CD4-positive, alpha-beta T cell (primary cell): Measurements from ENCODE around the gene HIPK3. TPM values are rescaled to one million over a fixed set of nuclear protein-coding genes. Genes with fewer than 3 reads are reported as not detected.
"Not testable (repeated sequence)": the region's sequence is repeated elsewhere in the genome, so short reads cannot be mapped to it uniquely, and the experiment has no call there.

Source experiments
- ATAC-seq: fragments of 200-7000 bp; cut with Tn5 transposase; one replicate; pipeline ENCODE4 v1.10.0; 2022; ENCODE audit warnings: mild to moderate bottlenecking; ENCODE audit not compliant: poor library complexity
- CTCF ChIA-PET: fragments of 350-600 bp; sonication (Branson Sonifier 250); formaldehyde crosslinking; loops from one replicate; lab custom pipeline; 2021; ENCODE audit warnings: antibody characterized with exemption, inconsistent platforms; lab: Charles Lee
- POLR2A ChIA-PET: fragments of 350-600 bp; sonication (Branson Sonifier 250); formaldehyde crosslinking; loops from one replicate; lab custom pipeline; 2021; ENCODE audit warnings: antibody characterized with exemption, inconsistent platforms; lab: Charles Lee
- DNase-seq, 14 experiments: peaks; one replicate each; pipeline ENCODE4 v3.0.0-alpha.2; 2013 to 2020; ENCODE audit warnings: mixed read lengths in 2 of 14
- H3K27ac ChIP-seq, 2 donors: one replicate each; pipeline versions ENCODE4 v1.5.1 to v1.7.0; 2013; ENCODE audit warnings: low read length in 2 of 2, low read depth in 1 of 2, mild to moderate bottlenecking in 1 of 2
- H3K27me3 ChIP-seq, 2 experiments: 1 replicate in 1 of 2; 2 replicates in 1 of 2; pipeline versions ENCODE4 v1.6.1 to v1.7.0; 2013; ENCODE audit warnings: low read length in 2 of 2, control low read depth in 1 of 2, mild to moderate bottlenecking in 1 of 2, moderate library complexity in 1 of 2; ENCODE audit not compliant: insufficient read depth in 2 of 2, control insufficient read depth in 1 of 2
- H3K36me3 ChIP-seq: one replicate; pipeline ENCODE4 v1.6.1; 2013; ENCODE audit warnings: low read length, control low read depth; ENCODE audit not compliant: insufficient read depth
- H3K4me1 ChIP-seq: one replicate; pipeline ENCODE4 v1.6.1; 2013; ENCODE audit warnings: low read length, control low read depth; ENCODE audit not compliant: insufficient read depth
- H3K4me3 ChIP-seq: one replicate; pipeline ENCODE4 v1.5.1; 2013; ENCODE audit warnings: mild to moderate bottlenecking, low read length, moderate library complexity
- H3K9me3 ChIP-seq, 2 experiments: 1 replicate in 1 of 2; 2 replicates in 1 of 2; pipeline versions ENCODE4 v1.6.1 to v1.7.0; 2013; ENCODE audit warnings: low read length in 2 of 2, mild to moderate bottlenecking in 2 of 2, control low read depth in 1 of 2, moderate library complexity in 1 of 2; ENCODE audit not compliant: control insufficient read depth in 1 of 2, insufficient read depth in 1 of 2
- H3K27ac Mint-ChIP-seq: one replicate; pipeline ENCODE4 v1.8.0; 2020; ENCODE audit warnings: mixed read lengths
- H3K27me3 Mint-ChIP-seq: one replicate; pipeline ENCODE4 v1.8.0; 2021; ENCODE audit warnings: mixed read lengths
- H3K36me3 Mint-ChIP-seq: one replicate; pipeline ENCODE4 v1.8.0; 2021; ENCODE audit warnings: low read depth, mixed read lengths
- H3K4me1 Mint-ChIP-seq: one replicate; pipeline ENCODE4 v1.8.0; 2021; ENCODE audit warnings: low read depth, mixed read lengths
- H3K4me3 Mint-ChIP-seq: one replicate; pipeline ENCODE4 v1.8.0; 2020; ENCODE audit warnings: mild to moderate bottlenecking, mixed read lengths
- H3K9me3 Mint-ChIP-seq: one replicate; pipeline ENCODE4 v1.8.0; 2020; ENCODE audit warnings: mixed read lengths
- CTCF ChIP-seq: fragments of 200-600 bp; IDR thresholded peaks from one replicate; pipeline ENCODE4 v1.8.0; 2022; ENCODE audit warnings: antibody characterized with exemption, mild to moderate bottlenecking
- intact Hi-C, 2 experiments: fragments of 100-400 bp; cut with DNase I in 1 of 2; cut with micrococcal nuclease in 1 of 2; formaldehyde crosslinking; loops; one replicate each; pipeline versions ENCODE4 v1.15.1 to v1.9.0; 2023 to 2025; cut with DNase I, micrococcal nuclease
- total RNA-seq, 174 experiments: library from RNA in 2 of 174; stranded (reverse) in 2 of 174; gene quantifications; one replicate each; pipeline ENCODE4 v1.2.3 and lab custom pipeline; 2021 to 2026

HIPK3 gene
- total RNA-seq, 2 experiments from 2014 or later, result 38.1 to 38.9 TPM

- ChIA-PET POLR2A (interaction anchor here (0.6 to 1.8 kb wide), 7 partner anchors 11 to 847 kb away, joined by 3 to 6 read pairs (median 4); partner anchors contain the start of genes CSTF3, DEPDC7, NAT10 and QSER1), CTCF (no interaction called here)
- peak overlapping the region; percentile 88 for H3K4me3 ChIP-seq
- Mint-ChIP-seq H3K4me1 (peaks cover 62% of the 10 kb centered on the region), H3K36me3 (peaks cover 19% of the 10 kb centered on the region), H3K27ac (peak overlapping the region; percentile 92), H3K9me3 (no peaks in the 10 kb centered on the region), H3K4me3 (peak overlapping the region; percentile 97), H3K27me3 (no peaks in the 10 kb centered on the region)
- no peaks in the 10 kb centered on the region for H3K27me3 ChIP-seq
- no peaks in the 10 kb centered on the region for H3K9me3 ChIP-seq
- no peak for TF ChIP-seq CTCF
- no peaks in the 10 kb centered on the region for H3K36me3 ChIP-seq
- peaks cover 19% of the 10 kb centered on the region for H3K4me1 ChIP-seq
- intact Hi-C loops, result loop anchor here (2.0 to 10.0 kb wide), 8 partner anchors 14 to 671 kb away; partner anchors contain the start of genes CD59 (in 1 of the 2), CSTF3 (in 1 of the 2) and QSER1 (in 1 of the 2)
- H3K27ac ChIP-seq, result peak overlapping the region; percentile 94 to 97
- peak; percentile 18 for ATAC-seq
- peak in 5 of 14 experiments; percentile 3 to 56 (median 18) for DNase-seq
Observed at GRCh38 chr11:33258631-33259205, 1.5 kb downstream of the HIPK3 start.

- POLR2A ChIA-PET, result interaction anchor here (1.0 kb wide), 1 partner anchor 9 kb away, joined by 3 read pairs; no protein-coding TSS in a partner anchor
- Histone ChIP-seq H3K36me3 (no peaks in the 10 kb centered on the region), H3K9me3 (no peaks in the 10 kb centered on the region), H3K4me3 (no peak overlapping the region), H3K27me3 (no peaks in the 10 kb centered on the region), H3K4me1 (peaks cover 19% of the 10 kb centered on the region), H3K27ac (no peak overlapping the region)
- Mint-ChIP-seq H3K4me1 (peaks cover 68% of the 10 kb centered on the region), H3K27me3 (no peaks in the 10 kb centered on the region), H3K36me3 (peaks cover 19% of the 10 kb centered on the region), H3K4me3 (peak overlapping the region; percentile 97), H3K9me3 (no peaks in the 10 kb centered on the region), H3K27ac (peak overlapping the region; percentile 92)
- TF ChIP-seq CTCF, result no peak
- CTCF ChIA-PET, result no interaction called here
- ATAC-seq, result no peak
- intact Hi-C loops, result loop anchor here (2.0 to 10.0 kb wide), 9 partner anchors 13 to 847 kb away; partner anchors contain the start of genes CD59 (in 1 of the 2), CSTF3 (in 1 of the 2), NAT10 (in 1 of the 2) and QSER1 (in 1 of the 2)
- DNase-seq, result no peak
Observed at GRCh38 chr11:33259869-33260268, 2.7 kb downstream of the HIPK3 start.

- intact Hi-C loops, result loop anchor here in 1 of 2 experiments (5.0 kb wide), 1 partner anchor 846 kb away; the partner anchor contains the start of gene NAT10
- H3K9me3 Mint-ChIP-seq, H3K9me3 ChIP-seq, H3K36me3 ChIP-seq, ATAC-seq, H3K27me3 Mint-ChIP-seq, H3K27me3 ChIP-seq, H3K4me3 ChIP-seq, H3K27ac ChIP-seq, DNase-seq, POLR2A ChIA-PET, CTCF ChIA-PET: not testable (repeated sequence)
- Mint-ChIP-seq H3K4me3 (peak overlapping the region; percentile 52), H3K36me3 (peaks cover 17% of the 10 kb centered on the region), H3K27ac (peak overlapping the region; percentile 62), H3K4me1 (peaks cover 69% of the 10 kb centered on the region)
- H3K4me1 ChIP-seq, result peaks cover 22% of the 10 kb centered on the region
Observed at GRCh38 chr11:33261350-33261749, 4.2 kb downstream of the HIPK3 start.
